ENCODE measurements around the gene APCDD1L. TPM values are rescaled to one million over a fixed set of nuclear protein-coding genes. Genes with fewer than 3 reads are reported as not detected.

APCDD1L gene
- not detected for total RNA-seq

DNA sequence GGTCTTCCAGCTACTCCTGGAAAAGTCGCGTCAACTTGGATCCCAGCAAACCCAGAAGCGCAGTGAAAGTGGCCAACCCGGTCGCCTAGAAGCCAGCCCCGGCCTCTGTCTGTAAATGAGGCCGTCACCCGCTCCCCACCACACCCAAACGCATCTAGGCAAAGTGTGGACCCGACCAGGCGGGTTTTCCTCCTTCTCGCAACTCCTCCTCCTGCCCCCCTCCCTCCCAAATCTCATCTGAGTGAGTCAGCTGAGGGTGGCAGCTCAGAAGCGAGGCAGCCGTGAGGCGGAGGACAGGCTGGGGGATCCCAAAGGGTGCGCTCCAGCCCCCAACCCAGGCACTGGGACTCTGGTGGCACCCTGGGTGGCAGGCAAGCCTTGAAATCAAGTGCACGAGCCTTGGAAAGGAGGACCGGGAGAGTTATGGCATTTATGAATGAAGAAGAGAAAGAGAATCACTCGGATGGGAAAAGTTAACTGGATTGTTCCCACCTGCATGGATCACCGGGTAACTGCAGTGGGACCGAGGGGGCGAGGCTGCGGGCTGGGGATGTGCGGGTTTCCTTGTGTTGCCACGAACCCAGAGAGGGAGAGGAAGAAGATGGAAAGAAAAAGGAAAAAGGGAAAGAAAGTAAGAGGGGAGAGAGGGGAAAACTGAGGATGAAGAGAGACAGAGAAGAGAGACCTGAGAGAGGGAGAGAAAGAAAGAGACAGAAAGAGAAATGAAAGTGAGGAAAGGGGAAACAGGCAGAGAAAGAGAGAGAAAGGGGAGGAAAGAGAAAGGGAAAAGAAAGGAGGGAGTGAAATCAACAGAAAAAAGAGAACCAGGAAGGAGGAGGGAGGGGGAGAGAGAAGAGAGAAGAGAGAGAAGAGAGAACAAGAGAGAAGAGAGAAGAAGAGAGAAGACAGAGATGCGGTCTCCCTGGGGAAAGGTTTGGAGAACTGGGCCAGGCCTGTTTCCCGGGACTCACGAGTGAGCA lies at the start of gene APCDD1L:
Gene APCDD1L (minus strand): TSS at position 167 of the 980 bp plus-strand sequence. CDS start 692 bp downstream, outside the sequence.
- Mint-ChIP-seq H3K36me3 (no peaks in the 10 kb centered on the region), H3K4me3 (no peak within 1 kb of the TSS), H3K4me1 (ENCODE audit: low read depth in 2 of 2) (no peaks in the 10 kb centered on the region), H3K27ac (no peak within 1 kb of the TSS), H3K9me3 (no peaks in the 10 kb centered on the region), H3K27me3 (peaks cover 14 to 39% of the 10 kb centered on the region in 2 donors)
- DNase-seq (ENCODE audit: low spot score) (no peak), ATAC-seq (no peak)

DNA sequence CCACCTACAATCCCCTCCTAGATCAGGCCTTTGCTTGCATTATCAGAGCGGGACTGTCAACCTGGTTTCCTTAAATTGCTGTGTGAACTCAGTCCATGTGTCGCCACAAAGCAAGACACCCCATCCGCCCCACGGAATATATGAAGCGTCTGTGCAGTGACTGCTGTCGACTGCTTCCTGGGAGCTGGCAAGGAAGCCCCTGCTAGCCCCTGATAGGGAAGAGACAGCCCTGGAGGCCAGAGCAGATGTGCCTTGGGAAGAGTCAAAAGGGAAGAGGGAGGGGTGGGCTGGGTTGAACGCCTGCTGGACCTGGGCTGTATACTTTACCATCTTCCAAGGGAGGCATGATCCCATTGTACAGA lies 44.1 kb upstream of the APCDD1L start:
- Mint-ChIP-seq H3K4me3 (no peak overlapping the region), H3K4me1 (ENCODE audit: low read depth in 2 of 2) (peaks cover 9 to 11% of the 10 kb centered on the region in 2 donors)

GRCh38 chr20:58558486-58559367 lies 43.5 kb upstream of the APCDD1L start:
- ATAC-seq = no peak

More for the DNA sequence above, 44.1 kb upstream of the APCDD1L start:
- Mint-ChIP-seq H3K27me3 (peaks cover 20 to 29% of the 10 kb centered on the region in 2 donors), H3K36me3 (no peaks in the 10 kb centered on the region), H3K27ac (no peak overlapping the region), H3K9me3 (no peaks in the 10 kb centered on the region)
- peak in 1 of 2 donors; percentile 38 for ATAC-seq
- no peak for DNase-seq (ENCODE audit: low spot score)

GRCh38 chr20:58557733-58558342 lies 42.6 kb upstream of the APCDD1L start:
- H3K36me3 Mint-ChIP-seq = no peaks in the 10 kb centered on the region
- H3K9me3 Mint-ChIP-seq = no peaks in the 10 kb centered on the region
- no peak for DNase-seq (ENCODE audit: low spot score)
- H3K27ac Mint-ChIP-seq = no peak overlapping the region
- H3K27me3 Mint-ChIP-seq = peaks cover 24 to 29% of the 10 kb centered on the region in 2 donors
- H3K4me1 Mint-ChIP-seq (ENCODE audit: low read depth in 2 of 2) = peaks cover 9 to 11% of the 10 kb centered on the region in 2 donors
- no peak overlapping the region for H3K4me3 Mint-ChIP-seq
- no peak for ATAC-seq

More at GRCh38 chr20:58558486-58559367, 43.5 kb upstream of the APCDD1L start:
- no peak for DNase-seq (ENCODE audit: low spot score)
- H3K4me1 Mint-ChIP-seq (ENCODE audit: low read depth in 2 of 2) = peaks cover 9 to 11% of the 10 kb centered on the region in 2 donors
- no peaks in the 10 kb centered on the region for H3K36me3 Mint-ChIP-seq
- H3K27me3 Mint-ChIP-seq = peaks cover 22 to 29% of the 10 kb centered on the region in 2 donors
- H3K9me3 Mint-ChIP-seq = no peaks in the 10 kb centered on the region
- H3K27ac Mint-ChIP-seq = no peak overlapping the region
- H3K4me3 Mint-ChIP-seq = no peak overlapping the region

DNA sequence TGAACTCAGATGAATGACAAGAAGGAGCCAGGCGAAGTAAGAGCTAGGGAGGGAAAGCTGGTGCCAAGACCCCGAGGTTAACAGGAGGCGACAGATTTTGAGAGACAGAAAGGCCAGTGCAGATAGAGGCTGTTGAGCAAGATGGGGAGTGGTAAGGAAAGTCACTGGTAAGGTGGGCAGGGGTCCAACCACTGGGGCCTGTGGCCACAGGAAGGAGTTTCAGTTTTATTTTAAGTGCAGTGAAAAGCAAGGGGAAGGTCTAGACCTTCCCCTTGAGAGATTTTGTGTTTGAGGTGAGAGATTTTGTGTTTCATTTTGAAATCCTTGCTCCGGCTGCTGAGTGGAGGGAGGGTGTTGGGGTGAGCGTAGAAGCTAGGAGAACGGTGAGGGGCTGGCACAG lies 41.8 kb upstream of the APCDD1L start:
- Mint-ChIP-seq H3K27me3 (peaks cover 29 to 35% of the 10 kb centered on the region in 2 donors), H3K4me3 (peak overlapping the region; percentile 26), H3K36me3 (no peaks in the 10 kb centered on the region), H3K9me3 (no peaks in the 10 kb centered on the region), H3K4me1 (ENCODE audit: low read depth in 2 of 2) (peaks cover 9 to 11% of the 10 kb centered on the region in 2 donors), H3K27ac (no peak overlapping the region)
- ATAC-seq = peak in 1 of 2 donors; percentile 59
- DNase-seq (ENCODE audit: low spot score) = no peak

GRCh38 chr20:58555078-58555765 lies 40.0 kb upstream of the APCDD1L start:
- no peak overlapping the region for H3K4me3 Mint-ChIP-seq
- no peaks in the 10 kb centered on the region for H3K9me3 Mint-ChIP-seq
- H3K27ac Mint-ChIP-seq = no peak overlapping the region

DNA sequence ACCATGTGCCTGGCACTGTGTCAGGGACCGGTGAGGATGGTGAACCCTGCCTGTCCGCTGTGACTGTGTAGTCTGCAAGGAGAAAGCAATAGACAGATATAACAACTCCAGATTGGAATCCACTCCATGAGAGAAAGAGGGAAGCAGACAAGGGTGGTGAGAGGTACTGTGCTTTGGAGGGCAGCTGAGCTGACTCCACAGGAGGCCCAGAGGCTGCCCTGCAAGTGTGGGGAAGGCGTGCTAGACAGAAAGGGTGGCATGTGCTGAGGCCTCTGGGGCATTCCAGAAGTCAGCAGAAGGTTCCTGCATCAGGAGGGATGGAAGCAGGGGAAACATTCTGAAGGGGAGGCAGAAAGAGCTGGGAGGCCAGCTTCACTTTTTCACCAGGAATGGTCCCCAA lies 39.3 kb upstream of the APCDD1L start:
- no peak overlapping the region for H3K4me3 Mint-ChIP-seq
- no peak for ATAC-seq
- peak; percentile 29 for DNase-seq (ENCODE audit: low spot score)
- no peak overlapping the region for H3K27ac Mint-ChIP-seq
- no peaks in the 10 kb centered on the region for H3K9me3 Mint-ChIP-seq
- no peaks in the 10 kb centered on the region for H3K36me3 Mint-ChIP-seq
- peaks cover 9 to 11% of the 10 kb centered on the region in 2 donors for H3K4me1 Mint-ChIP-seq (ENCODE audit: low read depth in 2 of 2)
- H3K27me3 Mint-ChIP-seq = peaks cover 25 to 27% of the 10 kb centered on the region in 2 donors

More at GRCh38 chr20:58555078-58555765, 40.0 kb upstream of the APCDD1L start:
- H3K27me3 Mint-ChIP-seq = peaks cover 25 to 27% of the 10 kb centered on the region in 2 donors
- ATAC-seq (no peak), DNase-seq (ENCODE audit: low spot score) (no peak)
- no peaks in the 10 kb centered on the region for H3K36me3 Mint-ChIP-seq
- H3K4me1 Mint-ChIP-seq (ENCODE audit: low read depth in 2 of 2) = peaks cover 9 to 11% of the 10 kb centered on the region in 2 donors

DNA sequence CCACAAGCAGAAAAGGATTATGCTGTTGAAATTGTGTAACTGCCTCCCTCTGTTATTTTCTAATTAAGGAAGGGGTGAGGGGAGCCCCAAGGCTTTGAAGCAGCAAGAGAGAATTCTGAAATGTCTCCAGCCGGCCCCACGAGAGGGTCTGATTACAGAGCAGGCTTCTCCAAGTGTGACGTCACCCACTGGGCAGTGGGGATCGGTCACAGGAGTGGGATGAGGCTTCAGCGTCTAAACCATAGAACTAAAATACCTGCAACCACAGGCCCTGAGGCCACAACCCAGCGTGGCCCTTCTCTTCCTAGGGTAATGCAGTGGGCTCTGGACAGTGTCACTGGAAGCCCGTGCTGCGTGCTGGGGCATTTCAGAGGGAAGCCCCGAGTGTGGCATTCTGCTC lies 38.6 kb upstream of the APCDD1L start:
- no peaks in the 10 kb centered on the region for H3K36me3 Mint-ChIP-seq
- no peak for ATAC-seq
- H3K4me1 Mint-ChIP-seq (ENCODE audit: low read depth in 2 of 2) = peaks cover 9 to 11% of the 10 kb centered on the region in 2 donors
- DNase-seq (ENCODE audit: low spot score) = peak; percentile 13
- no peak overlapping the region for H3K27ac Mint-ChIP-seq
- H3K27me3 Mint-ChIP-seq = peaks cover 27 to 30% of the 10 kb centered on the region in 2 donors
- H3K4me3 Mint-ChIP-seq = no peak overlapping the region
- no peaks in the 10 kb centered on the region for H3K9me3 Mint-ChIP-seq

GRCh38 chr20:58553166-58553696 lies 38.0 kb upstream of the APCDD1L start:
- Mint-ChIP-seq H3K27ac (no peak overlapping the region), H3K4me1 (ENCODE audit: low read depth in 2 of 2) (peaks cover 9 to 11% of the 10 kb centered on the region in 2 donors), H3K36me3 (no peaks in the 10 kb centered on the region), H3K4me3 (no peak overlapping the region), H3K9me3 (no peaks in the 10 kb centered on the region), H3K27me3 (peaks cover 27 to 30% of the 10 kb centered on the region in 2 donors)
- ATAC-seq (no peak), DNase-seq (ENCODE audit: low spot score) (no peak)

DNA sequence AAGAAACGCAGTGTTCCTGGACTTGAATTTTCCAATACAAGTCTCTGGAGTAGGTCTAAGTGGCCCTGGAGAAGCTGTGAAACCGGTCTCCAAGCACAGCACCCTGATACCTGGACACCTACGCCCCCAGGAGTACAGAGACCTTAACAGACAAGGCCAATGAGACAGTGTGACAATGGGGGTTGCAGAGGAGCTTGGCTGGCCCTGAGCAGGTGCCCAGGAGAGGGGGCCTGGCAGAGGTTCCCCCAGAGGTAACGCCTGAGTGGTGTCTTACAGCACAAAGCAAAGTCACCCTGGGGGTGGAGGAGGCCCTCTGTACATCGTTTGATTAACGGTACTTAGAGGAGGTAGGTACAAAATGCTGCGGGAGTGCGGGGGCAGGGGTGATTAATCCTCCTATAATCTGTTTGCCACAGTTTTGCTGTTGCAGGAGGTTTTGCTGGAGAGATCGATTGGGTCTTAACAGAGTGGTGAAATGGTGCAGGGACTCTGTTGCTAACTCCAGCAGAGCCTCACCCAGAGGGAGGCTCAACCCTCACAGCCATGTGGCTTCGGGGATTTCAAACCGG lies 37.3 kb upstream of the APCDD1L start:
- ATAC-seq (no peak), DNase-seq (ENCODE audit: low spot score) (peak; percentile 49)
- no peaks in the 10 kb centered on the region for H3K36me3 Mint-ChIP-seq
- H3K4me1 Mint-ChIP-seq (ENCODE audit: low read depth in 2 of 2) = peaks cover 8 to 11% of the 10 kb centered on the region in 2 donors
- H3K4me3 Mint-ChIP-seq = no peak overlapping the region
- H3K27ac Mint-ChIP-seq = no peak overlapping the region
- H3K9me3 Mint-ChIP-seq = no peaks in the 10 kb centered on the region
- H3K27me3 Mint-ChIP-seq = peaks cover 27 to 30% of the 10 kb centered on the region in 2 donors

- no peak for DNase-seq (ENCODE audit: low spot score)
- Mint-ChIP-seq H3K4me1 (ENCODE audit: low read depth in 2 of 2) (peaks cover 1 to 3% of the 10 kb centered on the region in 2 donors), H3K27me3 (peaks cover 23 to 26% of the 10 kb centered on the region in 2 donors), H3K9me3 (no peaks in the 10 kb centered on the region), H3K36me3 (no peaks in the 10 kb centered on the region), H3K4me3 (no peak overlapping the region), H3K27ac (no peak overlapping the region)
- no peak for ATAC-seq
These were observed 36.4 kb upstream of the APCDD1L start for GRCh38 chr20:58551631-58552030.

DNA sequence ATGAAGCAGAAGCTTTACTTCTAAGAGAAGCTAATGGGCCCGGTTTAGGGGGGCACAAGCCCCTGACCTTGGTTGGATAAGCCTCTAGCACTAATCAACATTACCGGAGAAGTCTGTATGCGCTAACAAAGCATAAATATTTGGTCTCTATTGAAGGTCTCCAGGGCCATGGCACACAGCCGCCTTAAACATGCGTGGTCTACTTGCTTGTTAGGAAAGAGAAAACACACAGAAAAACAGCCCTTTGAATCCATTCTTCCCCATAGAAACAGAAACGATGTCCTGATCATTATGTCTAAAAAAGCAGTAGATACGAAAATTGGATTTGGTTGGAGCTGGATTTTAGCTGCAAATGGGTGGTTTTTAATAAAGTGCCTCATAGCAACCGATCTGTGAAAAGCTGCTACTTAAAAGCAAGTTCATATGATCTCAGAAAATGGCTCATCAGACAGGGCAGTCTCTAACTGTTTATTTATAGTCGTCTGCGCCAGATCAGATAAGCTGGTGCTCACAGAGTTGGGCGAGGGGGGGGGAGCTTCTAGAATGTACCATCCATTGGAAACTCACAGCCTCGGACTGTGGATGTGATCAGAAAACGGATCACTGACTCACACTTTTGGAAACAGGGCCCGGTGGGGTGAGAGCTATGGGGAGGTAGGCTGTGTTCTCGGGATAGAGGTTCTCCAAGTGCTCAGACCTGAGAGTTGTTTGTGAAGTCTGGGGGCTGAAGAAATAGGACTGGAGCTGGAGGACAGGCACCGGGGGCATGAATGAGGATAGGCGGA lies 35.3 kb upstream of the APCDD1L start:
- Mint-ChIP-seq H3K27me3 (peaks cover 13 to 25% of the 10 kb centered on the region in 2 donors), H3K9me3 (no peaks in the 10 kb centered on the region), H3K27ac (no peak overlapping the region), H3K4me1 (ENCODE audit: low read depth in 2 of 2) (no peaks in the 10 kb centered on the region), H3K4me3 (no peak overlapping the region), H3K36me3 (no peaks in the 10 kb centered on the region)
- DNase-seq (ENCODE audit: low spot score) = no peak
- no peak for ATAC-seq
